GM11168 (cell line): ENCODE data around the gene CACNA2D2.

Source experiments
- in situ Hi-C: fragments of 300-500 bp; cut with MboI; formaldehyde crosslinking; loops from one replicate; pipeline ENCODE4 v1.12.0; 2022; ENCODE audit warnings: low sequenced_read_pairs; ENCODE audit not compliant: unreplicated experiment

Gene CACNA2D2

GRCh38 chr3:50319894-50320625 lies 183.4 kb downstream of the CACNA2D2 start:
- in situ Hi-C loops = no loop called here

- in situ Hi-C loops = no loop called here
These were observed 184.1 kb downstream of the CACNA2D2 start for GRCh38 chr3:50319181-50319893.

GRCh38 chr3:50318615-50319014 lies 184.8 kb downstream of the CACNA2D2 start:
- in situ Hi-C loops = no loop called here

- in situ Hi-C loops = no loop called here
These were observed 185.3 kb downstream of the CACNA2D2 start for GRCh38 chr3:50318163-50318562.

- in situ Hi-C loops = no loop called here
These were observed 186.1 kb downstream of the CACNA2D2 start for GRCh38 chr3:50317300-50317699.

- in situ Hi-C loops = no loop called here
These were observed 186.7 kb downstream of the CACNA2D2 start for GRCh38 chr3:50316657-50317242.

GRCh38 chr3:50314816-50315215 lies 188.6 kb downstream of the CACNA2D2 start:
- in situ Hi-C loops = no loop called here

- in situ Hi-C loops = no loop called here
These were observed 189.1 kb downstream of the CACNA2D2 start for GRCh38 chr3:50314342-50314741.
